Measurements from ENCODE around the gene ZBTB21. TPM values are rescaled to one million over a fixed set of nuclear protein-coding genes. Genes with fewer than 3 reads are reported as not detected.

The ZBTB21 gene
- total and polyA plus RNA-seq, 12 donors = 6.8 to 39.1 (median 12.4) TPM

GRCh38 chr21:42042651-42043050, 32.5 kb upstream of the ZBTB21 start:
- peaks cover 1 to 21% of the 10 kb centered on the region in 2 donors for H3K4me1 ChIP-seq (replicated peaks in 1 of 2)
- 79 to 90% (median 88%) methylated on average over 9 of the region's 9 CpGs for WGBS, 4 donors
- intact Hi-C loops (cut with DNase I) = no loop called here
- no peak overlapping the region for H3K4me3 ChIP-seq
- no peaks in the 10 kb centered on the region for H3K9me3 ChIP-seq (replicated peaks in 1 of 3)
- H3K27me3 ChIP-seq = no peaks in the 10 kb centered on the region
- H3K36me3 ChIP-seq (replicated peaks in 1 of 2) = no peaks in the 10 kb centered on the region
- no peak overlapping the region for H3K27ac ChIP-seq
- TF ChIP-seq CTCF (IDR thresholded peaks at IDR 0.05) = no peak
- TF ChIP-seq POLR2A (IDR thresholded peaks at IDR 0.05) = no peak
- DNase-seq = no peak

DNA sequence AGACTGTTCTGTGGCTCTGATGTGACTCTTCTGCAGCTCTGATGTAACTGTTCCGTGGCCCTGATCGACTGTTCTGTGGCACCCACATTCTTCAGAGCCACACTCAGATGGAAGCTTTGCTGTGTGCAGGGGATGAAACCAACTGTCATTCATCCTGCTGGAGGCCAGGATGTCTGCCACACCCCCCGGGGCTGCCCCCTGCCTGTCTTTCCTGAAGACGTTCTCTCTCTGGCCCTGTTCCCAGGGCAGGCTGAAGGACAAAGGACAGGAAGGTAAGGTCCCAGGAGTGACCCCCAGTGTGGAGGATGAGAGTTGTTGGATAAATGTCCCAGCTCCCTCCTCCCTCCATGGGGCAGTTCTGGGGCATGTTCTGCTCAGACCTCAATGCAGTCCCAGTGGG, 31.6 kb upstream of the ZBTB21 start:
- DNase-seq = no peak

GRCh38 chr21:42041246-42041645, 31.1 kb upstream of the ZBTB21 start:
- Histone ChIP-seq H3K4me1 (replicated peaks in 1 of 2) (peaks cover 0 to 19% of the 10 kb centered on the region in 2 donors), H3K27ac (peak overlapping the region in 1 of 5 donors; percentile 91), H3K36me3 (replicated peaks in 1 of 2) (no peaks in the 10 kb centered on the region), H3K4me3 (no peak overlapping the region), H3K9me3 (replicated peaks in 1 of 3) (no peaks in the 10 kb centered on the region), H3K27me3 (no peaks in the 10 kb centered on the region)
- intact Hi-C loops (cut with DNase I) = no loop called here
- 94 to 98% (median 97%) methylated on average over 7 of the region's 7 CpGs for WGBS, 4 donors
- DNase-seq = no peak
- no peak for TF ChIP-seq POLR2A (IDR thresholded peaks at IDR 0.05)
- TF ChIP-seq CTCF (IDR thresholded peaks at IDR 0.05) = no peak

More for the DNA sequence above, 31.6 kb upstream of the ZBTB21 start:
- WGBS, 4 donors = 49 to 61% (median 53%) methylated on average over 3 to 4 of the region's 4 CpGs
- TF ChIP-seq CTCF (IDR thresholded peaks at IDR 0.05) (no peak), POLR2A (IDR thresholded peaks at IDR 0.05) (no peak)
- H3K9me3 ChIP-seq (replicated peaks in 1 of 3) = no peaks in the 10 kb centered on the region
- no peaks in the 10 kb centered on the region for H3K27me3 ChIP-seq
- H3K36me3 ChIP-seq (replicated peaks in 1 of 2) = no peaks in the 10 kb centered on the region
- H3K4me3 ChIP-seq = no peak overlapping the region
- intact Hi-C loops (cut with DNase I) = no loop called here
- no peak overlapping the region for H3K27ac ChIP-seq
- peaks cover 0 to 19% of the 10 kb centered on the region in 2 donors for H3K4me1 ChIP-seq (replicated peaks in 1 of 2)

GRCh38 chr21:42040411-42041180, 30.4 kb upstream of the ZBTB21 start:
- intact Hi-C loops (cut with DNase I) = no loop called here
- Histone ChIP-seq H3K4me1 (replicated peaks in 1 of 2) (peaks cover 0 to 19% of the 10 kb centered on the region in 2 donors), H3K36me3 (replicated peaks in 1 of 2) (no peaks in the 10 kb centered on the region), H3K4me3 (no peak overlapping the region), H3K9me3 (replicated peaks in 1 of 3) (no peaks in the 10 kb centered on the region), H3K27me3 (no peaks in the 10 kb centered on the region), H3K27ac (peak overlapping the region in 3 of 5 donors; percentile 67 to 91 (median 76))
- 85 to 87% (median 86%) methylated on average over 18 of the region's 18 CpGs for WGBS, 4 donors
- no peak for TF ChIP-seq CTCF (IDR thresholded peaks at IDR 0.05)
- no peak for TF ChIP-seq POLR2A (IDR thresholded peaks at IDR 0.05)
- peak in 4 of 7 donors; percentile 53 to 60 (median 58) for DNase-seq

All from adrenal gland (tissue), 12 donors.